ENCODE measurements around the gene OR2F1. TPM values are rescaled to one million over a fixed set of nuclear protein-coding genes. Genes with fewer than 3 reads are reported as not detected.

OR2F1 gene
- total and polyA plus RNA-seq, 8 donors, result 0.18 TPM; not detected in 7

- Histone ChIP-seq H3K9me3 (peaks cover 0 to 7% (median 3%) of the 10 kb centered on the region in 4 donors), H3K4me3 (no peak overlapping the region), H3K27me3 (no peaks in the 10 kb centered on the region), H3K4me1 (peaks cover 0 to 18% (median 5%) of the 10 kb centered on the region in 4 donors), H3K27ac (no peak overlapping the region), H3K36me3 (no peaks in the 10 kb centered on the region)
- TF ChIP-seq, protein P1, sequence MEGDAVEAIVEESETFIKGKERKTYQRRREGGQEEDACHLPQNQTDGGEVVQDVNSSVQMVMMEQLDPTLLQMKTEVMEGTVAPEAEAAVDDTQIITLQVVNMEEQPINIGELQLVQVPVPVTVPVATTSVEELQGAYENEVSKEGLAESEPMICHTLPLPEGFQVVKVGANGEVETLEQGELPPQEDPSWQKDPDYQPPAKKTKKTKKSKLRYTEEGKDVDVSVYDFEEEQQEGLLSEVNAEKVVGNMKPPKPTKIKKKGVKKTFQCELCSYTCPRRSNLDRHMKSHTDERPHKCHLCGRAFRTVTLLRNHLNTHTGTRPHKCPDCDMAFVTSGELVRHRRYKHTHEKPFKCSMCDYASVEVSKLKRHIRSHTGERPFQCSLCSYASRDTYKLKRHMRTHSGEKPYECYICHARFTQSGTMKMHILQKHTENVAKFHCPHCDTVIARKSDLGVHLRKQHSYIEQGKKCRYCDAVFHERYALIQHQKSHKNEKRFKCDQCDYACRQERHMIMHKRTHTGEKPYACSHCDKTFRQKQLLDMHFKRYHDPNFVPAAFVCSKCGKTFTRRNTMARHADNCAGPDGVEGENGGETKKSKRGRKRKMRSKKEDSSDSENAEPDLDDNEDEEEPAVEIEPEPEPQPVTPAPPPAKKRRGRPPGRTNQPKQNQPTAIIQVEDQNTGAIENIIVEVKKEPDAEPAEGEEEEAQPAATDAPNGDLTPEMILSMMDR (IDR thresholded peaks at IDR 0.05), result no peak
- no peak for TF ChIP-seq POLR2AphosphoS5 (IDR thresholded peaks at IDR 0.05)
- TF ChIP-seq EP300 (IDR thresholded peaks at IDR 0.05), result no peak
- TF ChIP-seq POLR2A (IDR thresholded peaks at IDR 0.05), result no peak
- intact Hi-C loops (cut with DNase I; ENCODE audit: low total_unique reads), result no loop called here
- DNase-seq, result no peak
These were observed 32.9 kb downstream of the OR2F1 start for GRCh38 chr7:143987513-143987912.

GRCh38 chr7:143988976-143989745 lies 34.5 kb downstream of the OR2F1 start:
- TF ChIP-seq POLR2A (IDR thresholded peaks at IDR 0.05) (no peak), POLR2AphosphoS5 (IDR thresholded peaks at IDR 0.05) (no peak), EP300 (IDR thresholded peaks at IDR 0.05) (no peak)
- TF ChIP-seq, protein P1 (IDR thresholded peaks at IDR 0.05), result no peak
- no peaks in the 10 kb centered on the region for H3K27me3 ChIP-seq
- intact Hi-C loops (cut with DNase I; ENCODE audit: low total_unique reads), result no loop called here
- H3K4me1 ChIP-seq, result peaks cover 0 to 21% (median 5%) of the 10 kb centered on the region in 4 donors
- peak in 1 of 2 donors; percentile 12 for DNase-seq
- no peak overlapping the region for H3K27ac ChIP-seq
- peaks cover 0 to 7% (median 3%) of the 10 kb centered on the region in 4 donors for H3K9me3 ChIP-seq
- 87 to 88% (median 88%) methylated on average over 5 of the region's 5 CpGs for WGBS, 5 donors
- H3K36me3 ChIP-seq, result no peaks in the 10 kb centered on the region
- H3K4me3 ChIP-seq, result no peak overlapping the region

GRCh38 chr7:143992670-143993069 lies 38.0 kb downstream of the OR2F1 start:
- Histone ChIP-seq H3K4me3 (no peak overlapping the region), H3K36me3 (no peaks in the 10 kb centered on the region), H3K4me1 (peaks cover 0 to 21% (median 5%) of the 10 kb centered on the region in 4 donors), H3K27ac (no peak overlapping the region), H3K27me3 (no peaks in the 10 kb centered on the region), H3K9me3 (peaks cover 0 to 7% (median 3%) of the 10 kb centered on the region in 4 donors)
- intact Hi-C loops (cut with DNase I; ENCODE audit: low total_unique reads), result no loop called here
- no peak for DNase-seq
- no peak for TF ChIP-seq EP300 (IDR thresholded peaks at IDR 0.05)
- no peak for TF ChIP-seq POLR2AphosphoS5 (IDR thresholded peaks at IDR 0.05)
- TF ChIP-seq POLR2A (IDR thresholded peaks at IDR 0.05), result no peak
- TF ChIP-seq, protein P1 (IDR thresholded peaks at IDR 0.05), result no peak

- H3K4me1 ChIP-seq, result peaks cover 0 to 11% (median 5%) of the 10 kb centered on the region in 4 donors
- no peaks in the 10 kb centered on the region for H3K27me3 ChIP-seq
- TF ChIP-seq POLR2AphosphoS5 (IDR thresholded peaks at IDR 0.05), result no peak
- no peak for TF ChIP-seq POLR2A (IDR thresholded peaks at IDR 0.05)
- TF ChIP-seq, protein P1 (IDR thresholded peaks at IDR 0.05), result no peak
- no peak for TF ChIP-seq EP300 (IDR thresholded peaks at IDR 0.05)
- peaks cover 0 to 7% (median 3%) of the 10 kb centered on the region in 4 donors for H3K9me3 ChIP-seq
- H3K36me3 ChIP-seq, result no peaks in the 10 kb centered on the region
- H3K27ac ChIP-seq, result no peak overlapping the region
- 91 to 97% (median 93%) methylated on average over 3 of the region's 3 CpGs for whole genome bisulfite sequencing, 5 donors
- intact Hi-C loops (cut with DNase I; ENCODE audit: low total_unique reads), result no loop called here
- no peak overlapping the region for H3K4me3 ChIP-seq
- no peak for DNase-seq
These were observed 39.3 kb downstream of the OR2F1 start for GRCh38 chr7:143993924-143994323.
